ENCODE measurements around the gene ATF7IP2. TPM values are rescaled to one million over a fixed set of nuclear protein-coding genes. Genes with fewer than 3 reads are reported as not detected.
"Not testable (repeated sequence)": the region's sequence is repeated elsewhere in the genome, so short reads cannot be mapped to it uniquely, and the experiment has no call there.

Gene ATF7IP2
- total and polyA plus RNA-seq, 12 donors, result 16.2 to 97.6 (median 71.9) TPM

- no peaks in the 10 kb centered on the region for H3K9me3 ChIP-seq (replicated peaks in 1 of 3)
- TF ChIP-seq, protein P1, sequence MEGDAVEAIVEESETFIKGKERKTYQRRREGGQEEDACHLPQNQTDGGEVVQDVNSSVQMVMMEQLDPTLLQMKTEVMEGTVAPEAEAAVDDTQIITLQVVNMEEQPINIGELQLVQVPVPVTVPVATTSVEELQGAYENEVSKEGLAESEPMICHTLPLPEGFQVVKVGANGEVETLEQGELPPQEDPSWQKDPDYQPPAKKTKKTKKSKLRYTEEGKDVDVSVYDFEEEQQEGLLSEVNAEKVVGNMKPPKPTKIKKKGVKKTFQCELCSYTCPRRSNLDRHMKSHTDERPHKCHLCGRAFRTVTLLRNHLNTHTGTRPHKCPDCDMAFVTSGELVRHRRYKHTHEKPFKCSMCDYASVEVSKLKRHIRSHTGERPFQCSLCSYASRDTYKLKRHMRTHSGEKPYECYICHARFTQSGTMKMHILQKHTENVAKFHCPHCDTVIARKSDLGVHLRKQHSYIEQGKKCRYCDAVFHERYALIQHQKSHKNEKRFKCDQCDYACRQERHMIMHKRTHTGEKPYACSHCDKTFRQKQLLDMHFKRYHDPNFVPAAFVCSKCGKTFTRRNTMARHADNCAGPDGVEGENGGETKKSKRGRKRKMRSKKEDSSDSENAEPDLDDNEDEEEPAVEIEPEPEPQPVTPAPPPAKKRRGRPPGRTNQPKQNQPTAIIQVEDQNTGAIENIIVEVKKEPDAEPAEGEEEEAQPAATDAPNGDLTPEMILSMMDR (IDR thresholded peaks at IDR 0.05), result no peak
- no peak for TF ChIP-seq POLR2A (IDR thresholded peaks at IDR 0.05)
- H3K27ac ChIP-seq, result no peak overlapping the region
- H3K27me3 ChIP-seq, result no peaks in the 10 kb centered on the region
- intact Hi-C loops (cut with DNase I), result no loop called here
- H3K4me3 ChIP-seq, result no peak overlapping the region
- H3K36me3 ChIP-seq (replicated peaks in 1 of 2), result no peaks in the 10 kb centered on the region
- 58 to 73% (median 70%) methylated on average over 9 of the region's 9 CpGs for WGBS, 4 donors
- DNase-seq, result no peak
- no peaks in the 10 kb centered on the region for H3K4me1 ChIP-seq (replicated peaks in 1 of 2)
These were observed 23.6 kb upstream of the ATF7IP2 start for GRCh38 chr16:10362077-10362863.

DNA sequence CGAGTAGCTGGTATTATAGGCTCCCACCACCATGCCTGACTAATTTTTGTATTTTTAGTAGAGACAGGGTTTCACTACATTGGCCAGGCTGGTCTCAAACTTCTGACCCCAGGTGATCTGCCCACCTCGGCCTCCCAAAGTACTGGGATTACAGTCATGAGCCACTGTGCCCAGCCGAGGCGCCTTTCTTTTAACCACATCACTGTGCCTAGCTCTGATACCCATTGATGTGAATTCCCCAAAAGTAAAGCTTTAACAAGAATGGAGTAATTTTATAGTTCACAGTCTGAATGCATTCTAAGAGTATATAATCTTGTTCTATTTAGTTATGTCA is 23.0 kb upstream of the ATF7IP2 start:
- H3K9me3 ChIP-seq (replicated peaks in 1 of 3); H3K4me1 ChIP-seq (replicated peaks in 1 of 2); H3K4me3 ChIP-seq; H3K36me3 ChIP-seq (replicated peaks in 1 of 2); intact Hi-C loops (cut with DNase I); H3K27me3 ChIP-seq; DNase-seq; H3K27ac ChIP-seq: not testable (repeated sequence)
- WGBS, 4 donors, result 84 to 93% (median 88%) methylated on average over 4 of the region's 4 CpGs

- H3K9me3 ChIP-seq (replicated peaks in 1 of 3); H3K4me3 ChIP-seq; DNase-seq; H3K27ac ChIP-seq; H3K36me3 ChIP-seq (replicated peaks in 1 of 2); H3K4me1 ChIP-seq (replicated peaks in 1 of 2); H3K27me3 ChIP-seq; intact Hi-C loops (cut with DNase I): not testable (repeated sequence)
- WGBS, 4 donors, result 91 to 96% (median 94%) methylated on average over 8 of the region's 8 CpGs
These were observed 19.2 kb upstream of the ATF7IP2 start for GRCh38 chr16:10366619-10367018.

GRCh38 chr16:10367616-10368188 is 18.2 kb upstream of the ATF7IP2 start:
- intact Hi-C loops (cut with DNase I), result no loop called here
- 79 to 88% (median 82%) methylated on average over 5 of the region's 5 CpGs for WGBS, 4 donors
- no peak overlapping the region for H3K4me3 ChIP-seq
- no peaks in the 10 kb centered on the region for H3K4me1 ChIP-seq (replicated peaks in 1 of 2)
- H3K27me3 ChIP-seq, result no peaks in the 10 kb centered on the region
- no peaks in the 10 kb centered on the region for H3K36me3 ChIP-seq (replicated peaks in 1 of 2)
- peak in 1 of 7 donors; percentile 12 for DNase-seq
- H3K9me3 ChIP-seq (replicated peaks in 1 of 3), result no peaks in the 10 kb centered on the region
- H3K27ac ChIP-seq, result no peak overlapping the region
- TF ChIP-seq, protein P1 (IDR thresholded peaks at IDR 0.05), result no peak
- TF ChIP-seq POLR2A (IDR thresholded peaks at IDR 0.05), result no peak

GRCh38 chr16:10368969-10369551 is 16.8 kb upstream of the ATF7IP2 start:
- Histone ChIP-seq H3K27ac (no peak overlapping the region), H3K4me3 (no peak overlapping the region), H3K9me3 (replicated peaks in 1 of 3) (no peaks in the 10 kb centered on the region), H3K27me3 (no peaks in the 10 kb centered on the region), H3K4me1 (replicated peaks in 1 of 2) (no peaks in the 10 kb centered on the region), H3K36me3 (replicated peaks in 1 of 2) (no peaks in the 10 kb centered on the region)
- intact Hi-C loops (cut with DNase I), result no loop called here
- 84 to 95% (median 90%) methylated on average over 2 of the region's 2 CpGs for WGBS, 4 donors
- DNase-seq, result no peak
- TF ChIP-seq, protein P1 (IDR thresholded peaks at IDR 0.05), result no peak
- TF ChIP-seq POLR2A (IDR thresholded peaks at IDR 0.05), result no peak

Data from adrenal gland (tissue), 12 donors.